GM18858 (cell line): ENCODE data around the gene SLK.

Experiments
- ATAC-seq: cut with Tn5 transposase; IDR thresholded peaks from one replicate; pipeline ENCODE4 v1.9.1; 2021; ENCODE audit not compliant: unreplicated experiment

SLK gene

GRCh38 chr10:104045151-104046089 lies 78.5 kb downstream of the SLK start:
- ATAC-seq: no peak

GRCh38 chr10:104046651-104047050 lies 79.7 kb downstream of the SLK start:
- ATAC-seq: no peak

DNA sequence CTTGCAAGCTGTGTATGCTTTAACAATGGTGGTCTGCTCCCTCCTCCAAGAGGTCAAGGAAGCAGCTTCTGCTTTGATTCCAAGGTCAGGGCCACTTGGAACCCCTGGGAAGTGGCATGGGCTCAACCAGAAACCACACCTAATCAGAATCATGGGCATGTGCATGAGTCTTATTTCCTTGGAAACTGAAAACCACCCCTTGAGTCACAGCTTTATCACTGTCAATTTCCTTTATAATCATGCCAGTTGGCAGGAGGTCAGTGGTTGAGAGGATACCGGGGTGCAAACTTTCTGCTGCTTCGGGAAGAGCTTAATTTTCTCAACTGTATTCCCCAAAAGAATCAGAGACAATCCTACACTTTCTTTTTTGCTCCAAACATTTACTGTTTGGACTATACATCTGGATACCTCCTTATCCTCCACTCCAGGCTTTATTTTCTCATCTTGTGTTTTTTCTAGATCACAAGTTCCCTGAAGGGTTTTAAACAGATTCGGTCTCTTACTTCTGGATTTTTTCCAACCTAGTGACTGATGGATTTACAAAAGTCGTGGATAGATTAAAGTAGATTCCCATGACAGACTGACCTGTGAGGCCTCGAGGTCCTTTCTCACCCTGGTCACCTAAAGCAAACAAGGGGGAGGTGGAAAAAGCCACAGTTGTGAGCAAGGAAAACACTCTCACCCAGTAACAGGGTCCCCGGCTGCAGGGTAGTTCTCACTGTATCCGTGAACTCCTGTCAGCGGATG lies 82.7 kb downstream of the SLK start:
- no peak for ATAC-seq

- no peak for ATAC-seq
Observed at GRCh38 chr10:104052431-104052830, 85.5 kb downstream of the SLK start.

- ATAC-seq: no peak
Observed at GRCh38 chr10:104053201-104053600, 86.3 kb downstream of the SLK start.

- ATAC-seq: no peak
Observed at GRCh38 chr10:104054430-104054829, 87.5 kb downstream of the SLK start.

- no peak for ATAC-seq
Observed at GRCh38 chr10:104056619-104057273, 89.8 kb downstream of the SLK start.

DNA sequence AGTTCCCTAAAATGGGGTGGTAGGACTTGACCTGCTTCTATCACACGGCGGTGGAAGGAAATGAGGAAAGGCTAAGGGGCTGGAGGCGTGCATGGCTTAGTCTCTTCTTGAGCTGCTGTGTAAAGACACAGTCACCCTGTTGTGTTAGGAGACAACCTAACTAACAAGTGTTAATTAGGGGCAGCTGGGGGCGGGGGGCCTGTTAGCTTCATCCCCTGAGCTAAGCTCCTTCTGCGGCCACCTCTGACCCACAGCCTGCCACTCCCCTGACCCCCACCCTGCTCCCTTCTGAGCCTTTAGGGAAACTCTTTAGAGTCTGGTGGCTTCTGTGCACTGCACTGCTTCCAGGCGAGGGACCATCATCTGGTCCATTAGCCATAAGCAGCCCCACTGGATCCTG lies 90.8 kb downstream of the SLK start:
- no peak for ATAC-seq

DNA sequence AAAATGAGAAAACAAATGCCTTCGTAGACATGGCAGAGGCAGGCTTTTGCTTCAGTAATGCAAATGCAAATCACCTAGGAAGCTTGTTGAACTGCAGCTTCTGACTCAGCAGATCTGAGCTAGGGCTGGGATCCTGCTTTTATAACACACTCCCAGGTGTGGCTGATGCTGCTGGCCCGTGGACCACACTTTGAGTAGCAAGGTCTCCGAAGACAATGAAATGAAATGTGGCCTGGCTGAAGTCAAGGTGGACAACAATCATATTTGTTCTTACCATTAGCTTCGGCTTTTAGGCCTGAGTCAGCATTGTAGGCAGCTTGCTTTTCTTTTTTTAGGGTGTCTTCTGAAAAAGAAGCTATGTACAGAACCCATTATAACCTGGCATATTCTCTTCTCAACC lies 92.4 kb downstream of the SLK start:
- ATAC-seq: no peak

GRCh38 chr10:104061196-104061595 lies 94.3 kb downstream of the SLK start:
- ATAC-seq: no peak

DNA sequence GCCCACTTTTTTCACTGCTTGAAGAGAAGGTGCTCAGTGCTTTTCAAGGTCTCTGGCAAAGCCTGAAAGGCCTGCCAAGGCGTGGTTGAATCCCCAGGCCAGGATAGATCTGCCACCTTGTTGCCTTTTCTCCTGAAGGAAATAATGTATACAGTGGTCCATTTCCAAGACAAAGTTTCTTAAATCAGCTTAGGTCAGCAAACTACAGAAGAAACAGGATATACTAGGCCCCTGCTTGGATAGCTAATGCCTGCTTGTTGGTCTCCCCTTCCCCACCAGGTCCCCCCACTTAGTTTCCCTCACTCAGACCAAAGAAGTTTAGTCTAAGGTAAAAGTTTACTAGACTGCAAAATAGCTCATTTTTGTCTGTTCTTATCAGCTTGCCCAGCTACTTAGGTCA lies 98.8 kb downstream of the SLK start:
- ATAC-seq: no peak

- ATAC-seq: no peak
Observed at GRCh38 chr10:104066945-104067344, 100.0 kb downstream of the SLK start.

GRCh38 chr10:104067525-104067924 lies 100.6 kb downstream of the SLK start:
- no peak for ATAC-seq

- no peak for ATAC-seq
Observed at GRCh38 chr10:104069613-104070012, 102.7 kb downstream of the SLK start.

DNA sequence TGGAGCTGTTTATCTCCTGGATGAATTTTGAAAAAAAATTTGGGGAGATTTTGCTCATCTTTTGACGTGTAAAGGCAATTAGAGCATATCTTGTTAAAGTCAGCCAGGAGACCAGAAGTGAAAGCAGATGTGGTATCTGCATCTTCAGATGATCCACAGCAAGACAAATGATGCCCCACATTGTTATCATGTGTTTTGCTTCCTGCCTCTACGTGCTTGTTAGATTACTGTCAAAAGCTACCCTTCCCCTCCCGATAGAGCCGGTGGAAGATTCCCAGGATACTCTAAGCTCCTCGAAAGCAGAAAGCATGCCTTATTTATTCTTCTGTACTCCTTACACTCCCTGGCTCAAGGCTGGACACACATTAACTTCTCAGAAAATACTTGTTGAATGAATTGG lies 105.8 kb downstream of the SLK start:
- no peak for ATAC-seq

GRCh38 chr10:104074505-104074904 lies 107.6 kb downstream of the SLK start:
- ATAC-seq: no peak

- no peak for ATAC-seq
Observed at GRCh38 chr10:104076743-104077160, 109.8 kb downstream of the SLK start.

DNA sequence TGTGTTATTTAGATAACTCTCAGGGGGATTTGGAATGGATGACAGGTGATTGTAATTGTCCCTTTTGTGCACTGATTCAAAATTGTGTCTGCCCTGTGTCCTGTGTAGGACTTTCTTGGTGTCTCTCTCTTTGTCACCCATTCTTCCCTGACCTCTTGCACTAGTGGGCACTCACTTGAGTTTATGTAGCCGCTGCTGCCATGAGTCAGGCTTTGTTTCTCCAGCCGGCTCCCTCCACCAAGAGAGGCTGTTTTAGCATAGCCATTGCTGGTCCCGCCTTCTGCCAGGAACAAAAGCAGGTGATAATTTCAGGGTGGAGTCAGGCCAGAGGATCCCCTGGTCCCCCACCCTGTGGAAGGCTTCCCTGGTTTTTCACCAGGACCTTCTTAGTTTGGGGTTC lies 110.3 kb downstream of the SLK start:
- ATAC-seq: no peak

DNA sequence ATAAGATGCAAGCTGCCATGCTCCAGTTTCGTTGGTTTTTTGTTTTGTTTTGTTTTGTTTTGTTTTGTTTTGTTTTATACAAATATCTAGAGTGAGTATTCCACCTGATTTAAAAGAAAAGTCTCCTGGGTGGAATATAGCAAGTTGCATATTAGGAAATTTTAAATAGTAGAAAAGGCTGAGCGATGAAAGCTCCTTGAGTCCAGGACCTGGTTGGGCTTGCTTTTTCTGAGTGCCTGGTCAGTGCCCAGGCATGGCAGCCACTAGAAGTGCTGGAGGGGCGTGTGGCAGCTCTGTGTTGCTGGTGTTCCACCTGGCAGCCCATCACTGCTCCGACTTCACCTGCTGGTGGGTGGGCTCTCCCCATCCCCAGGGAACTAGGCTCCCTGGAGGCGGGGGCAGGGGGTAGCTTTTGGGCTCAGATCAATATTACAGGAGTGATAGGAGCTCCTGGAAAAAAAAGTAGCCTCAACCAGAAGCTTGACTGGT lies 110.8 kb downstream of the SLK start:
- ATAC-seq: no peak
